CMK (cell line): Measurements from ENCODE around the gene BPTF.
"Not testable (repeated sequence)": the region's sequence is repeated elsewhere in the genome, so short reads cannot be mapped to it uniquely, and the experiment has no call there.

ENCODE experiments used
- DNase-seq: peaks from one replicate; pipeline ENCODE4 v3.0.0-alpha.2; 2010; ENCODE audit warnings: low read depth

BPTF gene

GRCh38 chr17:68011199-68011665, 185.9 kb downstream of the BPTF start:
- DNase-seq, result peak; percentile 24

- DNase-seq, result no peak
Observed at GRCh38 chr17:68013385-68013784, 188.1 kb downstream of the BPTF start.

GRCh38 chr17:68015081-68015723, 189.9 kb downstream of the BPTF start:
- no peak for DNase-seq

- no peak for DNase-seq
Observed at GRCh38 chr17:68016838-68017237, 191.5 kb downstream of the BPTF start.

GRCh38 chr17:68018493-68018892, 193.2 kb downstream of the BPTF start:
- DNase-seq, result not testable (repeated sequence)

DNA sequence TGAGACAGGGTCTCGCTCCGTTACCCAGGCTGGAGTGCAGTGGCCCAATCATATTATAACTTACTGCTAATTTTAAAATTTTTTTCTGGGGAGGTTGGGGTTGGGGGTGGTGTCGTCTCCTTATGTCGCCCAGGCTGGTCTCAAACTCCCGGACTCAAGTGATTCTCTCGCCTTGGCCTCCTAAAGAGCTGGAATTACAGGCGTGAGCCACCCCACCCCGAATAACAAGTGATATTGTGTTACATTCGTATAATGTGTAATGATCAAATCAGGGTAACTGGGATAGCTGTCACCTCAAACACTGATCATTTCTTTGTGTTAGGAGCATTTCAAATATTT, 194.0 kb downstream of the BPTF start:
- peak; percentile 21 for DNase-seq

GRCh38 chr17:68019675-68020408, 194.5 kb downstream of the BPTF start:
- peak; percentile 89 for DNase-seq

DNA sequence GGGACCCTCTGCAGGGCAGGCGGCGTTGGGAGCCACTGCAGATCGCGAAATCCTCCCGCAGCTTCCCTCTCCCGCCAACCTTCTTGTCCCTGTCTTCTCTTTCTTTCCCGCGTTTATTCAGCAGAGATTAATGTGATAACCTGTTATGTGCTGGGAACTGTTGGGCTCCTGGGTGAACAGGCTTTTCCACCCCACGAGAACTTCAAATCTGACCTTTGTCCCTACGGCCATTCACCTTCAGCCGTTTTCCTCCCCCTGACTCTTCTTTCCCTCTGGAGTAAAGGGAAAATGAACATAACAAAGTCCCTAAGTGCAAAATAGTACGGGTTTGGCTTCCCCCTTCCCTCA, 195.1 kb downstream of the BPTF start:
- DNase-seq, result no peak

DNA sequence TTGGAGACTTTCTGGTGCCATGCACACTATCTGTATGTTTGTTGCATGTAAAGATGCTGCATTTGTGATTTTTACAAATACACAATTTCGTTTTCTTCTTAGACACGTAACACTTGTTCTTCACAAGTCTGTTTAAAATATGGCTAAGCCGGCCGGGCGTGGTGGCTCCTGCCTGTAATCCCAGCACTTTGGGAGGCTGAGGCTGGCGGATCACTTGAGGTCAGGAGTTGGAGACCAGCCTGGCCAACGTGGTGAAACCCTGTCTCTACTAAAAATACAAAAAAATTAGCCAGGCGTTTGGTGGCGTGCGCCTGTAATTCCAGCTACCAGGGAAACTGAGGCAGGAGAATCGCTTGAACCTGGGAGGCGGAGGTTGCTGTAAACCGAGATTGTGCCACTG, 195.5 kb downstream of the BPTF start:
- DNase-seq, result not testable (repeated sequence)

DNA sequence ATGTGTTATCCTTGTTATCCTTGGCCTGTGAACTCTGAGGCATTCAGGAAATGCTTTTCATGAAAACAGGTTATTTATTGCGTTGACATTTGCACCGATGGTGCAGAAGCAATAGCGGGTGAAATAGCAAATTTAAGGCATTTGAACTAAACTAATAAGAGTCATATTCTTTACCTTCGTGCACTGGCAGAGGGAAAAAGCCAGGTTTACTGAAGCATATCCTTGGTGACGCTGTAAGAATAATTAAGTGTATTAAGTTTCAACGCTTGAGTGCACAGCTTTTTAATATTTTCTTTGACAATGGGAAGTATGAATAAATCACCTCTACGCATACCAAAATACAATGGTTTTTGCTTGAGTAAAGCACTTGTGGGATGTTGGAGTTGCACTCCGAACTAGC, 196.7 kb downstream of the BPTF start:
- DNase-seq, result no peak

DNA sequence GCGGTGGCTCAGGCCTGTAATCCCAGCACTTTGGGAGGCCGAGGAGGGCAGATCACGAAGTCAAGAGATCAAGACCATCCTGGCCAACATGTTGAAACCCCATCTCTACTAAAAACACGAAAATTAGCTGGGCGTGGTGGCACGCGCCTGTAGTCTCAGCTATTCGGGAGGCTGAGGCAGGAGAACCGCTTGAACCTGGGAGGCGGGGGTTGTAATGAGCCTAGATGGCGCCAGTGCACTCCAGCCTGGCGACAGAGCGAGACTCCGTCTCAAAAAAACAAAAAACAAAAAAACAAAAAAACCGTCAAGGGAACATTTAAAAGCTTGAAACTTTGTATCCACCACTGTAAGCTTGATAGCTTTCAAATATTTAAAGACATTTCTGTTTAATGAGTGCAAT, 197.2 kb downstream of the BPTF start:
- DNase-seq, result not testable (repeated sequence)

- DNase-seq, result no peak
Observed at GRCh38 chr17:68029512-68030215, 204.4 kb downstream of the BPTF start.
